MM.1S (cell line): ENCODE measurements around the gene PLIN1.
"Not testable (repeated sequence)": the region's sequence is repeated elsewhere in the genome, so short reads cannot be mapped to it uniquely, and the experiment has no call there.

Experiments
- DNase-seq: peaks from one replicate; pipeline ENCODE4 v3.0.0-alpha.2; 2015
- H2AFZ ChIP-seq: fragments of 300-600 bp; sonication (generic); 2 replicates; pipeline ENCODE4 v1.6.0; 2016; ENCODE audit warnings: antibody characterized with exemption, low read length
- H3F3A ChIP-seq: fragments of 300-600 bp; sonication (generic); 2 replicates; pipeline ENCODE4 v1.6.1; 2016; ENCODE audit warnings: mild to moderate bottlenecking, antibody characterized with exemption, low read length, moderate library complexity, mixed read lengths; ENCODE audit not compliant: insufficient read depth
- H3K27ac ChIP-seq: fragments of 300-600 bp; sonication (generic); 2 replicates; pipeline ENCODE4 v1.5.1; 2016; ENCODE audit warnings: mild to moderate bottlenecking, low read length
- H3K27me3 ChIP-seq: fragments of 300-600 bp; sonication (generic); replicated peaks from 2 replicates; pipeline ENCODE4 v1.6.0; 2016; ENCODE audit warnings: low read length; ENCODE audit not compliant: insufficient read depth
- H3K36me3 ChIP-seq: fragments of 300-600 bp; sonication (generic); replicated peaks from 2 replicates; pipeline ENCODE4 v1.6.1; 2016; ENCODE audit warnings: mild to moderate bottlenecking, low read length, mixed read lengths; ENCODE audit not compliant: insufficient read depth
- H3K4me1 ChIP-seq: fragments of 300-600 bp; sonication (generic); 2 replicates; pipeline ENCODE4 v1.6.1; 2016; ENCODE audit warnings: low read length, mixed read lengths
- H3K4me2 ChIP-seq: fragments of 300-600 bp; sonication (generic); 2 replicates; pipeline ENCODE4 v1.6.0; 2016; ENCODE audit warnings: low read depth, low read length
- H3K4me3 ChIP-seq: fragments of 300-600 bp; sonication (generic); 2 replicates; pipeline ENCODE4 v1.5.1; 2016; ENCODE audit warnings: low read length, mixed read lengths
- H3K79me2 ChIP-seq: fragments of 300-600 bp; sonication (generic); 2 replicates; pipeline ENCODE4 v1.6.1; 2016; ENCODE audit warnings: mixed run types, low read length, mixed read lengths
- H3K9ac ChIP-seq: fragments of 300-600 bp; sonication (generic); 2 replicates; pipeline ENCODE4 v1.6.1; 2016; ENCODE audit warnings: low read length, mixed read lengths
- H3K9me2 ChIP-seq: fragments of 300-600 bp; sonication (generic); replicated peaks from 2 replicates; pipeline ENCODE4 v1.6.1; 2016; ENCODE audit warnings: mild to moderate bottlenecking, low read length, mixed read lengths; ENCODE audit not compliant: insufficient read depth
- H3K9me3 ChIP-seq: fragments of 300-600 bp; sonication (generic); replicated peaks from 2 replicates; pipeline ENCODE4 v1.6.1; 2016; ENCODE audit warnings: mild to moderate bottlenecking, low read length, mixed read lengths; ENCODE audit not compliant: insufficient read depth
- H4K20me1 ChIP-seq: fragments of 300-600 bp; sonication (generic); 2 replicates; pipeline ENCODE4 v1.6.1; 2016; ENCODE audit warnings: mild to moderate bottlenecking, low read length, moderate library complexity, mixed read lengths; ENCODE audit not compliant: insufficient read depth
- EZH2 ChIP-seq: fragments of 300-600 bp; sonication (generic); optimal IDR thresholded peaks from 2 replicates; pipeline ENCODE3; 2017; ENCODE audit warnings: low read depth, mild to moderate bottlenecking, antibody characterized with exemption, low read length, mixed read lengths
- EZH2phosphoT487 ChIP-seq: fragments of 300-600 bp; sonication (generic); IDR thresholded peaks from 2 replicates; pipeline ENCODE4 v1.6.1; 2018; ENCODE audit warnings: antibody characterized with exemption, low read length
- TF ChIP-seq, protein P1 (sequence below): fragments of 300-600 bp; sonication (generic); IDR thresholded peaks from 2 replicates; pipeline ENCODE4 v1.5.1; 2016; ENCODE audit warnings: antibody characterized with exemption, low read length, mixed read lengths

The PLIN1 gene

DNA sequence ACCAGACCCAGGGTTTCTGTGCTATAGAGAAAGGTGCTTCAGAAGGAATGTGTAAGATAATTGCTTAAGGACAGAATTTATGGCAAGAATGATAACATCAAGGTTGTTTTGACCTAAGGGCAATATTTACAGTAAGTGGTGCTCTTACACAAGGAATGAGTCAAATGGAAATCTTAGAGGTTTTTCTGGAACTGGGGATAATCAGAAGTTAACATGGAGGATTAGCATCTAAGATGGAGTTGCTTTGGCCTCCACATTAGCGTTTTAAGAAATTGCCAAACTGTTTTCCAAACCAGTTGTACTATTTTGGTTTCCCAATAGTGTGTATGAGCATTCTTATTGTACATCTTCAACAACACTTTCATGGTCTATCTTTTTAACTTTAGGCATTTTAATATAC, 14.5 kb upstream of the PLIN1 start:
- H3K27ac ChIP-seq = no peak overlapping the region
- H3K79me2 ChIP-seq = no peaks in the 10 kb centered on the region
- H3K36me3 ChIP-seq = no peaks in the 10 kb centered on the region
- H2AFZ ChIP-seq = no peak overlapping the region
- no peaks in the 10 kb centered on the region for H3F3A ChIP-seq
- no peak for DNase-seq
- H3K9me2 ChIP-seq = no peaks in the 10 kb centered on the region
- H3K4me2 ChIP-seq = no peak overlapping the region
- no peak overlapping the region for H3K4me3 ChIP-seq
- H3K9ac ChIP-seq = no peak overlapping the region
- no peaks in the 10 kb centered on the region for H4K20me1 ChIP-seq
- no peaks in the 10 kb centered on the region for H3K27me3 ChIP-seq
- H3K9me3 ChIP-seq = no peaks in the 10 kb centered on the region
- peaks cover 4% of the 10 kb centered on the region for H3K4me1 ChIP-seq
- TF ChIP-seq EZH2 = no peak
- TF ChIP-seq, protein P1, sequence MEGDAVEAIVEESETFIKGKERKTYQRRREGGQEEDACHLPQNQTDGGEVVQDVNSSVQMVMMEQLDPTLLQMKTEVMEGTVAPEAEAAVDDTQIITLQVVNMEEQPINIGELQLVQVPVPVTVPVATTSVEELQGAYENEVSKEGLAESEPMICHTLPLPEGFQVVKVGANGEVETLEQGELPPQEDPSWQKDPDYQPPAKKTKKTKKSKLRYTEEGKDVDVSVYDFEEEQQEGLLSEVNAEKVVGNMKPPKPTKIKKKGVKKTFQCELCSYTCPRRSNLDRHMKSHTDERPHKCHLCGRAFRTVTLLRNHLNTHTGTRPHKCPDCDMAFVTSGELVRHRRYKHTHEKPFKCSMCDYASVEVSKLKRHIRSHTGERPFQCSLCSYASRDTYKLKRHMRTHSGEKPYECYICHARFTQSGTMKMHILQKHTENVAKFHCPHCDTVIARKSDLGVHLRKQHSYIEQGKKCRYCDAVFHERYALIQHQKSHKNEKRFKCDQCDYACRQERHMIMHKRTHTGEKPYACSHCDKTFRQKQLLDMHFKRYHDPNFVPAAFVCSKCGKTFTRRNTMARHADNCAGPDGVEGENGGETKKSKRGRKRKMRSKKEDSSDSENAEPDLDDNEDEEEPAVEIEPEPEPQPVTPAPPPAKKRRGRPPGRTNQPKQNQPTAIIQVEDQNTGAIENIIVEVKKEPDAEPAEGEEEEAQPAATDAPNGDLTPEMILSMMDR = no peak
- TF ChIP-seq EZH2phosphoT487 = no peak

DNA sequence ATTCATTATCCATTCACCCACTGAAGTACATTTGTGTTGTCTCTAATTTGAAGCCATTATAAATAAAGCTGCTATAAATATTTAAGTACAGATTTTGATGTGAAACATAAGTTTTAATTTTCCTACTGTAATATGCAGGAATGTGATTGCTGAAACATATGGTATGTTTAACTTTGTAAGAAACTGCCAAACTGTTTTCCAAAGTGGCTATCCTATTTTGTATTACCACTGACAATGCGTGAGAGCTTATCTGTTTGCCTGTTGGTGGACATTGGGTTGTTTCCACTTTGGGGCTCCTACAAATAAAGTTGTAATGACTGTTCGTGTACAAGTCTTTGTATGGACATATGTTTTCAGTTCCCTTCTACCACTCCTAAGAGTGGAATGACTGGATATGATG, 13.9 kb upstream of the PLIN1 start:
- H3F3A ChIP-seq = no peaks in the 10 kb centered on the region
- peaks cover 4% of the 10 kb centered on the region for H3K4me1 ChIP-seq
- no peak overlapping the region for H3K4me3 ChIP-seq
- H3K9me2 ChIP-seq = no peaks in the 10 kb centered on the region
- H4K20me1 ChIP-seq = no peaks in the 10 kb centered on the region
- no peak for DNase-seq
- H3K9me3 ChIP-seq = no peaks in the 10 kb centered on the region
- H3K4me2 ChIP-seq = no peak overlapping the region
- H3K27me3 ChIP-seq = no peaks in the 10 kb centered on the region
- TF ChIP-seq EZH2 = no peak
- TF ChIP-seq, protein P1 = no peak
- TF ChIP-seq EZH2phosphoT487 = no peak
- H3K36me3 ChIP-seq = no peaks in the 10 kb centered on the region
- no peaks in the 10 kb centered on the region for H3K79me2 ChIP-seq
- no peak overlapping the region for H3K27ac ChIP-seq
- H3K9ac ChIP-seq = no peak overlapping the region
- H2AFZ ChIP-seq = no peak overlapping the region

GRCh38 chr15:89690276-89691218, 11.4 kb upstream of the PLIN1 start, which contains the start of the genes PEX11A and WDR93:
TSS of gene PEX11A (minus strand) at chr15:89690754. CDS start at chr15:89690632, 122 bp downstream.
TSS of gene WDR93 (plus strand) at chr15:89690811. CDS start at chr15:89701747, 10,936 bp downstream.
- Histone ChIP-seq H4K20me1 (no peaks in the 10 kb centered on the region), H3K36me3 (no peaks in the 10 kb centered on the region), H2AFZ (peak within 1 kb of the TSS; percentile 100), H3K9me3 (no peaks in the 10 kb centered on the region), H3K79me2 (no peaks in the 10 kb centered on the region), H3F3A (no peaks in the 10 kb centered on the region), H3K27ac (no peak within 1 kb of the TSS), H3K27me3 (no peaks in the 10 kb centered on the region), H3K4me2 (peak within 1 kb of the TSS; percentile 99), H3K9ac (peak within 1 kb of the TSS; percentile 56; the same call in 1 of the 2 replicates), H3K9me2 (no peaks in the 10 kb centered on the region), H3K4me3 (peak within 1 kb of the TSS; percentile 99), H3K4me1 (peaks cover 4% of the 10 kb centered on the region)
- peak; percentile 88 for DNase-seq
- TF ChIP-seq, protein P1 = no peak
- TF ChIP-seq EZH2 = no peak
- no peak for TF ChIP-seq EZH2phosphoT487

DNA sequence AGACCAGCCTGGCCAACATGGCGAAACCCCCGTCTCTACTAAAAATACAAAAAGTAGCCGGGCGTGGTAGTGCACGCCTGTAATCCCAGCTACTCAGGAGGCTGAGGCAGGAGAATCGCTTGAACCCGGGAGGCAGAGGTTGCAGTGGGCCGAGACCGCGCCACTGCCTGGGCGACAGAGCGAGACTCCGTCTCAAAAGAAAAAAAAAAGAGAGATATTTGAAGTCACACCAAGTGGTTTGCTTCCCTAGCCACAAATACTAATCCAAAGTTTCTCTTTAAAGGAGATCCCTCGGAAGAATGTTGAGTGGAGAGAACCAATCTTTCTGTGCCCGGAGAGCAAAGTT, 10.7 kb upstream of the PLIN1 start:
- not testable (repeated sequence) for H3K79me2 ChIP-seq, H3K9me2 ChIP-seq, H4K20me1 ChIP-seq, H3K27ac ChIP-seq, H3K36me3 ChIP-seq, H3F3A ChIP-seq, H3K27me3 ChIP-seq, H3K4me1 ChIP-seq, DNase-seq, H3K9me3 ChIP-seq
- Histone ChIP-seq H2AFZ (peak overlapping the region; percentile 100), H3K9ac (peak overlapping the region; percentile 56; the same call in 1 of the 2 replicates), H3K4me2 (peak overlapping the region; percentile 99), H3K4me3 (peak overlapping the region; percentile 99)
